AG04450 (cell line): ENCODE data around the gene NFS1. TPM values are rescaled to one million over a fixed set of nuclear protein-coding genes. Genes with fewer than 3 reads are reported as not detected.

Experiments used
- CTCF ChIA-PET: fragments of 300-600, 350-600 bp; formaldehyde crosslinking; extraction: SDS; loops from one replicate; lab custom pipeline; 2022; ENCODE audit warnings: antibody characterized with exemption, inconsistent platforms; lab: Charles Lee
- POLR2A ChIA-PET: fragments of 350-600 bp; formaldehyde crosslinking; extraction: SDS; loops from one replicate; lab custom pipeline; 2021; ENCODE audit warnings: antibody characterized with exemption, inconsistent platforms; lab: Yijun Ruan, JAX
- DNase-seq: peaks from one replicate; pipeline ENCODE4 v3.0.0-alpha.2; 2011; ENCODE audit warnings: low read depth, low spot score
- H3K27ac ChIP-seq: one replicate; pipeline ENCODE4 v1.5.1; 2012; ENCODE audit warnings: low read depth, low read length, control low read depth
- H3K27me3 ChIP-seq: one replicate; pipeline ENCODE4 v1.6.0; 2012; ENCODE audit warnings: low read length; ENCODE audit not compliant: control insufficient read depth, insufficient read depth
- H3K4me3 ChIP-seq: 2 replicates; pipeline ENCODE4 v1.5.1; 2011; ENCODE audit warnings: mild to moderate bottlenecking, low read depth, low read length, control low read depth
- H3K9me3 ChIP-seq: 2 replicates; pipeline ENCODE4 v1.5.1; 2012; ENCODE audit warnings: low read length; ENCODE audit not compliant: control insufficient read depth, insufficient read depth
- polyA plus RNA-seq: library from polyadenylated mRNA; depleted of rRNA; stranded (reverse); fragments of >200 nt; gene quantifications from 2 replicates; pipeline ENCODE4 v1.2.3, GENCODE V29; 2011
- TF ChIP-seq, protein P1 (sequence below): IDR thresholded peaks from 2 replicates; pipeline ENCODE4 v1.5.1; 2011; ENCODE audit warnings: low read depth, low read length, control low read depth, inconsistent platforms

NFS1 gene
- polyA plus RNA-seq, 1 experiment: 44.4 TPM

DNA sequence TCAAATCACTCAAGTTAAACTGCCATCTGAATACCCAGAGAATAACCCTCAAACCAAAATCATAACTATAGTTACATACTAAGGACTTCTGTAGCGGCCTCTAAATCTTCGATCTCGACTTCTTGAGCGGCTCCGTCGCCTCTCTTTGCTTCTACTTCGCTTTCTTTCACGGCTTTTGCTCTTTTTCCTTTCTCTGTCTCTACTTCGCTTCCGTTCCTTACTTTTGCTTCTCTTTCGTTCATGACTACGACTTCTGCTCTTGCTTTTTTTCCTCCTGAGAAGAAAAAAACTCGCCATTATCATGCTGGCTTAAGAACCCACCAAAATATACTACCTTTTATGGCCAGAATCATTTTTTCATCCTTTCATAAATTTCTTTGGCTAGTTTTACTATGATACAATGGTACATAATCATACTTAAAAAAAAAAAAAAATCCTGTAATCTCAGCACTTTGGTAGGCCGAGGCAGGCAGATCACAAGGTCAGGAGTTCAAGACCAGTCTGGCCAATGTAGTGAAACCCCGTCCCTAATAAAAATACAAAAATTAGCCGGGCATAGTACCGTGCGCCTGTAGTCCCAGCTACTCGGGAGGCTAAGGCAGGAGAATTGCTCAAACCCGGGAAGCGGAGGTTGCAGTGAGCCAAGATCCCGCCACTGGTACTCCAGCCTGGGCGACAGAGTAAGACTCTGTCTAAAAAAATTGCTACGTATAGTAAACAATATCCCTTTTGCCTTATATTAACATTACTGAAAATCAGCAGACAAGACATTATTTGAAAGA is 32.9 kb upstream of the NFS1 start:
- Histone ChIP-seq H3K27me3 (no peaks in the 10 kb centered on the region), H3K4me3 (no peak overlapping the region), H3K27ac (no peak overlapping the region), H3K9me3 (no peaks in the 10 kb centered on the region)
- ChIA-PET CTCF (no interaction called here), POLR2A (interaction anchor here (0.7 to 1.1 kb wide), 2 partner anchors 10 to 178 kb away, joined by 3 to 5 read pairs; partner anchors contain the start of gene RBM39)
- DNase-seq: no peak
- TF ChIP-seq, protein P1, sequence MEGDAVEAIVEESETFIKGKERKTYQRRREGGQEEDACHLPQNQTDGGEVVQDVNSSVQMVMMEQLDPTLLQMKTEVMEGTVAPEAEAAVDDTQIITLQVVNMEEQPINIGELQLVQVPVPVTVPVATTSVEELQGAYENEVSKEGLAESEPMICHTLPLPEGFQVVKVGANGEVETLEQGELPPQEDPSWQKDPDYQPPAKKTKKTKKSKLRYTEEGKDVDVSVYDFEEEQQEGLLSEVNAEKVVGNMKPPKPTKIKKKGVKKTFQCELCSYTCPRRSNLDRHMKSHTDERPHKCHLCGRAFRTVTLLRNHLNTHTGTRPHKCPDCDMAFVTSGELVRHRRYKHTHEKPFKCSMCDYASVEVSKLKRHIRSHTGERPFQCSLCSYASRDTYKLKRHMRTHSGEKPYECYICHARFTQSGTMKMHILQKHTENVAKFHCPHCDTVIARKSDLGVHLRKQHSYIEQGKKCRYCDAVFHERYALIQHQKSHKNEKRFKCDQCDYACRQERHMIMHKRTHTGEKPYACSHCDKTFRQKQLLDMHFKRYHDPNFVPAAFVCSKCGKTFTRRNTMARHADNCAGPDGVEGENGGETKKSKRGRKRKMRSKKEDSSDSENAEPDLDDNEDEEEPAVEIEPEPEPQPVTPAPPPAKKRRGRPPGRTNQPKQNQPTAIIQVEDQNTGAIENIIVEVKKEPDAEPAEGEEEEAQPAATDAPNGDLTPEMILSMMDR: no peak

DNA sequence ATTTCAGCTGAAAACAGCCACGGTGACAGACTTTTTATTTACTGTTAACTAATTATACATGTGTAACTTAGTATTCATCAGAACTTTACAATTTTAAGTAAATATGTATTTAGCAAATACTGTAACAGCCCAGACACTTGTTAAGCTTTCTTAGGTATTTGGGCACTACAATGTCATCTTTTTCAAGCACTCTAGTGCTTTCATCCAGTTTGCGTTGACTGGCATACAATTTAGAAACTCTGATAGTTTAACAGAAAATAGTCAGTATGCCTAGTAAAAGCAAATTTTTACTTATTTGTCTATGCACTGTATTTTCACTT is 32.3 kb upstream of the NFS1 start:
- CTCF ChIA-PET: interaction anchor here (1.1 kb wide), 1 partner anchor 153 kb away, joined by 4 read pairs; no protein-coding TSS in a partner anchor
- no peak overlapping the region for H3K4me3 ChIP-seq
- TF ChIP-seq, protein P1: no peak
- no peaks in the 10 kb centered on the region for H3K27me3 ChIP-seq
- H3K9me3 ChIP-seq: no peaks in the 10 kb centered on the region
- no peak for DNase-seq
- POLR2A ChIA-PET: interaction anchor here (1.1 to 3.4 kb wide), 2 partner anchors 11 to 70 kb away, joined by 3 to 22 read pairs; partner anchors contain the start of gene RBM39
- no peak overlapping the region for H3K27ac ChIP-seq

DNA sequence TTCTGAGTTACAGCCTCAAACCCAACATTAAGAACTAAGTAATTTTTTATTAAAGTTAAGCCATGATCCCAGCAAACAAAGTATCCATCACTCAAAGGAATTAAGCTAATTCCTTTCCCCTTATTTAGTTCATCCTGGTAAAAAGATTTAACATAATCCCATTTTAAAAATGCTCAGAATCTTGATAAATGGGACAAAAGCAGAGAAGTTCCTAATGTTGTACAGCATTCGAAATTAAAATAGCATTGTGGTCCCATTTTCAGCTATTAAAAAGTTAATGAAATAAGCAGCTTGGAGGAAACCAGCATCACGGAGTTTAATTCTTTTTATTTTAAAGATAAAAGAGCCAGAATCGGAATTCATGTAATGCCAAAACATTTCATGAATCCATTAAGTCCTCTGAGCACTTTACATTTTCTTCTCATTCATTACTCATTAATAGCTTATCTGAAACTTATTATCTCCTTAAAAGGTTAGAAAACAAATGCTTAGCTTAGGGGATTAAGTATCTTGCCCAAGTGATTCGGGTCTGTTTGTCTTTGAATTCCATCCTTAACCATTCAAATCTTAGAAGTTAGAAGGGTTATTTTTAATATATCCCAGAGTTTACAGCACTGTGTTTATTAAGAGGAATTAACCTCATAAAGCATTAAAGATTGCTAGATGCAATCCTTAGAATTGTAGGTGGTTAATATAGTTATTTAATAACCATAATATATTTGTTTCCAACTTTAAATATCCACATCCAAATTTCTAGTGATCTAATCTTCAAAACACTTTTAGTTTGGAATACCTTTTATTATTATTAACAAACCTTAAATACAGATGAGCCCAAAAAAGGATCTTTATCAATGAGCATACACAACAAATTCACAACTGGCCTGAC is 31.7 kb upstream of the NFS1 start:
- no peak overlapping the region for H3K4me3 ChIP-seq
- TF ChIP-seq, protein P1: no peak
- no peak for DNase-seq
- POLR2A ChIA-PET: interaction anchor here (1.1 to 3.4 kb wide), 2 partner anchors 11 to 71 kb away, joined by 3 to 22 read pairs; partner anchors contain the start of gene RBM39
- H3K27ac ChIP-seq: no peak overlapping the region
- CTCF ChIA-PET: interaction anchor here (1.1 kb wide), 1 partner anchor 154 kb away, joined by 4 read pairs; no protein-coding TSS in a partner anchor
- no peaks in the 10 kb centered on the region for H3K9me3 ChIP-seq
- H3K27me3 ChIP-seq: no peaks in the 10 kb centered on the region

DNA sequence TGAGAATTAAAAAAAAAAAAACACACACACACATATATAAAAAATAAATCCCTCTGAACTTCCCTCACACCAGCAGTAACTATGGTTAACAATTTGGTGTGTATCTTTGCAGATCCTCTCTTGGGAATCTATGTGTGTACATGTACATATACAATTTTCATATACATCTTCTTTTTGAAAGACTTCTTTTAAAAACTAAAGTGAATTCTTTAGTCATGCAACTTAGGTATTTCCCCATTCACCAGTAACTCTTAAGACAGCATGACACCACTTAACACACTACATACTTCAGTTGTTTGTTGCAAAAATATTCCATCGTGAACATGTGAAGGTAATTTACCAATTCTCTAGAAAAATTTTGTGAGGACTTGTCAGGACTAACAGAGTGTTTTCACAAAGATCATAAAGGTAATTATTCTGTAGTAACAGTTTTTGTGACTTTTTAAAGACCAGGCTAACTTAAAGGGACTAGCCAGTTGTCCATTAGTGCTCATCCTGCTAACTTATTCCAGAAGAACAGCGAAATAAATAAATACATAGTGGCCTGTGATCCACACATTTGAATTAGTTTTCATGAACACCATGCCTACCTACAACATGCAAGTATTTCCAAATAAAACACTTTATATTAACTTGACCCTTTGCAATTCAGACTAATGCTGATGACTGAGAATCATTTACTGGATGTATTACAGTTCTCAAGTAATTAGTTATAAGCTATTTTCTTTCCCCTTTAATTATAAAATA is 30.9 kb upstream of the NFS1 start:
- Histone ChIP-seq H3K27me3 (no peaks in the 10 kb centered on the region), H3K27ac (no peak overlapping the region), H3K4me3 (no peak overlapping the region), H3K9me3 (no peaks in the 10 kb centered on the region)
- TF ChIP-seq, protein P1: no peak
- ChIA-PET POLR2A (interaction anchor here (1.1 to 3.4 kb wide), 3 partner anchors 11 to 72 kb away, joined by 3 to 22 read pairs (median 6); partner anchors contain the start of gene RBM39), CTCF (interaction anchor here (0.6 to 1.1 kb wide), 2 partner anchors 12 to 154 kb away, joined by 3 to 4 read pairs; partner anchors contain the start of gene RBM39)
- DNase-seq: no peak
